K562 (cell line): ENCODE results near the gene GABRR2.

Experiments
- CAMTA2 ChIP-seq: fragments of 250-450 bp; sonication (Bioruptor Pico); conservative IDR thresholded peaks from 2 replicates; pipeline ENCODE4 v1.5.1; 2022
- CEBPB ChIP-seq: fragments of 450-650 bp; IDR thresholded peaks from 2 replicates; pipeline ENCODE4 v1.6.1; 2016; ENCODE audit warnings: missing genetic modification characterization, missing compliant biosample characterization
- FOXK1 ChIP-seq: sonication (generic); formaldehyde crosslinking; IDR thresholded peaks from 2 replicates; pipeline ENCODE4 v1.8.0; 2022; ENCODE audit warnings: missing genetic modification reagents, mild to moderate bottlenecking, borderline replicate concordance
- HCFC1 ChIP-seq: IDR thresholded peaks from 2 replicates; pipeline ENCODE4 v1.6.1; 2012; ENCODE audit warnings: low read depth, low read length, improper control_type of control experiment
- XRCC3 ChIP-seq: fragments of 450-650 bp; IDR thresholded peaks from 2 replicates; pipeline ENCODE4 v1.6.1; 2017; ENCODE audit warnings: mild to moderate bottlenecking, moderate library complexity
- TF ChIP-seq, protein P1 (sequence below), 2 experiments: fragments of 450-650 bp in 1 of 2; sonication (generic) in 1 of 2; formaldehyde crosslinking in 1 of 2; IDR thresholded peaks; 2 replicates each; pipeline versions ENCODE4 v1.7.1 to v1.9.0; 2016 to 2022; ENCODE audit warnings: inconsistent platforms in 1 of 2, mild to moderate bottlenecking in 1 of 2, missing genetic modification reagents in 1 of 2

DNA sequence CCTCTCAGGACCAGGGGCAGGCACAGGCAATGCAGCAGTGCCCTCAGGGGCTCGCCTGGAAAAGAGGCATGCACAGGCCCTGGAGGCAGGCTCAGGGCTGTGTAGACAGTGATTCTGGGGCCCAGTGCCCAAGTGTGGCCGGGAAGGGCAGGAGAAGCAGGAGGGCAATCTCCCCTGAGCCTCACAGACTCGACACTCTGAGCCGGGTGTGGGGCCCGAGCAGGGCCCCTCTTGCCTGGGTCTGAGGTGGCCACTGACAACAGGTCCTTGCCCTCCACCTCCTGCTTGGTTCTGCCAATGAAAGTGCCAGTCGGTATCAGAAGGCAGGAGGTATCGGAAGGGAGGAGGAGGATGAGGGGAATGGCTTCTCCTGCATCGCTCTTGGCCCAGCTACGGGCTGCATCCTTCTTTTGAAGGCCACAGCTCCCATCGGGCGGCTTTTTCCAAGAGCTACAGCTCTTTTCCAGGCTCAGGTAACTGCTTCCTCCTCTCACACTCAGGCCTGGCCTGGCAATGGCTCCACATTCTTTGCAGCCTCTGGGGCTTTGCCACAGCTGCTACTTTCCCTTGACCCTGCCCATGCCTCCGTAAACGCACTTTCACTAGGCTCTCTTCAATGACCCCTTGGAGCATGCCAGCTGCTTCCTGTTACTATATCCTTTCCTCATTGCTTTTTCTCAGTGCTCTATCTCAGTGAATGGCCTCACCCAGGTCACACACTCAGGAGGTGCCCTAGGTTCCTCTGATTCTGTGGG lies 24.5 kb downstream of the GABRR2 start:
- TF ChIP-seq CAMTA2 (CRISPR knock-in tag) (no peak), FOXK1 (CRISPR knock-in tag) (no peak), XRCC3 (no peak), HCFC1 (no peak), CEBPB (tag) (no peak)
- TF ChIP-seq, protein P1, sequence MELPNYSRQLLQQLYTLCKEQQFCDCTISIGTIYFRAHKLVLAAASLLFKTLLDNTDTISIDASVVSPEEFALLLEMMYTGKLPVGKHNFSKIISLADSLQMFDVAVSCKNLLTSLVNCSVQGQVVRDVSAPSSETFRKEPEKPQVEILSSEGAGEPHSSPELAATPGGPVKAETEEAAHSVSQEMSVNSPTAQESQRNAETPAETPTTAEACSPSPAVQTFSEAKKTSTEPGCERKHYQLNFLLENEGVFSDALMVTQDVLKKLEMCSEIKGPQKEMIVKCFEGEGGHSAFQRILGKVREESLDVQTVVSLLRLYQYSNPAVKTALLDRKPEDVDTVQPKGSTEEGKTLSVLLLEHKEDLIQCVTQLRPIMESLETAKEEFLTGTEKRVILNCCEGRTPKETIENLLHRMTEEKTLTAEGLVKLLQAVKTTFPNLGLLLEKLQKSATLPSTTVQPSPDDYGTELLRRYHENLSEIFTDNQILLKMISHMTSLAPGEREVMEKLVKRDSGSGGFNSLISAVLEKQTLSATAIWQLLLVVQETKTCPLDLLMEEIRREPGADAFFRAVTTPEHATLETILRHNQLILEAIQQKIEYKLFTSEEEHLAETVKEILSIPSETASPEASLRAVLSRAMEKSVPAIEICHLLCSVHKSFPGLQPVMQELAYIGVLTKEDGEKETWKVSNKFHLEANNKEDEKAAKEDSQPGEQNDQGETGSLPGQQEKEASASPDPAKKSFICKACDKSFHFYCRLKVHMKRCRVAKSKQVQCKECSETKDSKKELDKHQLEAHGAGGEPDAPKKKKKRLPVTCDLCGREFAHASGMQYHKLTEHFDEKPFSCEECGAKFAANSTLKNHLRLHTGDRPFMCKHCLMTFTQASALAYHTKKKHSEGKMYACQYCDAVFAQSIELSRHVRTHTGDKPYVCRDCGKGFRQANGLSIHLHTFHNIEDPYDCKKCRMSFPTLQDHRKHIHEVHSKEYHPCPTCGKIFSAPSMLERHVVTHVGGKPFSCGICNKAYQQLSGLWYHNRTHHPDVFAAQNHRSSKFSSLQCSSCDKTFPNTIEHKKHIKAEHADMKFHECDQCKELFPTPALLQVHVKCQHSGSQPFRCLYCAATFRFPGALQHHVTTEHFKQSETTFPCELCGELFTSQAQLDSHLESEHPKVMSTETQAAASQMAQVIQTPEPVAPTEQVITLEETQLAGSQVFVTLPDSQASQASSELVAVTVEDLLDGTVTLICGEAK (IDR thresholded peaks at IDR 0.05): no peak
- TF ChIP-seq, protein P1 (CRISPR knock-in tag; IDR thresholded peaks at IDR 0.05): no peak
